Esophagus squamous epithelium (tissue), 4 donors: ENCODE results near the gene PCSK4.

Experiments used
- CTCF ChIP-seq, 6 experiments: fragments of 450-650 bp in 4 of 6; fragments of 200-600 bp in 2 of 6; sonication (generic) in 2 of 6; IDR thresholded peaks; one replicate each; pipeline ENCODE4 v1.5.1; 2016 to 2019; ENCODE audit warnings: antibody characterized with exemption in 6 of 6, mild to moderate bottlenecking in 4 of 6, moderate library complexity in 4 of 6
- POLR2A ChIP-seq, 4 donors: fragments of 450-650 bp; IDR thresholded peaks; one replicate each; pipeline ENCODE4 v1.6.1; 2017; ENCODE audit warnings: antibody characterized with exemption in 4 of 4, mild to moderate bottlenecking in 4 of 4, moderate library complexity in 3 of 4

GRCh38 chr19:1534972-1535371 lies 44.8 kb upstream of the PCSK4 start:
- TF ChIP-seq CTCF (IDR thresholded peaks at IDR 0.05) (no peak), POLR2A (IDR thresholded peaks at IDR 0.05) (no peak)
